ENCODE results near the gene DCLK1.

DCLK1 gene

DNA sequence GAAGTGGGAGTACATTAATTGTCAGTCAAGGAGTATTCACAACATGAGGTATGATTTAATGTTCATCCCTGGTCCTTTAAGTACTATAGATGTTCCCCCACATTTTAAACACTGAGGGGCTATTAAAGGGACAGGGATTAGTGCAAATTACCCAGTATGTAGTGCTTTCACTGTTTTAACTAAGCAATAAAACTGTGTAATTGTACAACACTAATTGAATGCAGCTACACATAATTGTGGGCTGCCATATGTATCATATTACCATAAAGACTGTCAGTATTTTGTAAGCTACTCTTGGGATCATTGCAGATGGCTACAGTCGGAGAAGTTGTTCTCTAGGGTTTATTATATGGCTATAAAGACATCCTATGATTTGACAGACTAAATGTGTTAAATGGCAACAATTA, 316.6 kb downstream of the DCLK1 start:
- no peak for DNase-seq

DNA sequence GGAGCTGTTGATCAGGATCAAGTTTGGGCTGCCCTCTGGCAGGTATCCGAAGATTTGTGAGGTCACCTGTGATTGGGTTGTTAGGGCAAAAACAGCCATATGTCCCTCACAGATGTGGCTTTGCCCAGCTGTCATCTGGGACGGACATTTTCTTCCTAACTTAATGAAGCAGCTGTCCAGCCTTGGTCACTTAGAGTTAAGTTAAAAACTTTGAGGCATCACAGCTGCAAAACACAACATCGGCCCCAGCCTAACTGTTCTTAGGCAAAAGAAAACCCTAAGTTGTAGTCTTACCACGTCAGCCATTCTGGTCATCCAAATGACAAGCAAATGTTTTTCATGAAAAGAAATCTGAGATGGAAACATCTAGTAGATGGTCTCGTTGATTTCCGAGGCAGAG, 318.4 kb downstream of the DCLK1 start:
- DNase-seq, result no peak

- DNase-seq, result no peak
Measured at GRCh38 chr13:35810321-35810720, 320.9 kb downstream of the DCLK1 start.

DNA sequence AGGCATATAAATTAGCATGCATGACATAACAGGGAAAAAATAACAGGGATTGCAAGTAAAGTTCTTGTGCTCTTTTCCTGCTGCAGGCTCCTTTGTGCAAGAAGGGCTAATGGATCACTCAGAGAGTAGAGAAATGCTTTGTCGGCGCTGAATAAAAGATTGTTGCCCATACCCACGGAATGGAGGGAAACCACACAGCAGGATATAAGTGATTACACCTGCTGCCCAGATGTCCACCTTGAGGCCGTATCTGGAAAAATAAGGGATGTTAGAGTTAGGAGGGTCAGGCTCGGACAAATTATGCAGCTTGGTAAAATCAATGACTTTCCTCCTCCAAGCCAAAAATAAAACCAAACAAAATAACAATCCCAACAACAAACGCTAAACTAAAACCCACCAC, 322.3 kb downstream of the DCLK1 start:
- DNase-seq, result no peak

DNA sequence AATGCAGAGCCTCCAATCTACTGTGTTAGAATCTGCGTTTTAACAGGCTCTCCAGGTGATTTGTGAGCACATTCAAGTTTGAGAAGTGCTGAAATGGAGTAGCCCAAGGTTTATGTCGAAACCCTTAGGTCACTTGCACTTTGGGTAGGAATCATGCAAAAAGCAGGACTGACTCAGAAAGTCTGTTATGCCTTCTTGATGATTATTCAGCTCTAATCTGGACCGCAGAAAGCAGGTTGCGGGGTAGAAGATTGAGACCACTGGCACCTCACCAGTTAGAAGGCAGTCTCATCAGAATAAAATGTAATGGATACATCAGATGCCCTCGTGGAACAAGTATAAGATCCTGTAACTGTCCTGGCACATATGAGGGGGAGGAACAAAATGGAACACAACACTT, 326.3 kb downstream of the DCLK1 start:
- no peak for DNase-seq

- no peak for DNase-seq
Measured at GRCh38 chr13:35797991-35798390, 333.2 kb downstream of the DCLK1 start.

- no peak for DNase-seq
Measured at GRCh38 chr13:35797244-35797643, 333.9 kb downstream of the DCLK1 start.

DNA sequence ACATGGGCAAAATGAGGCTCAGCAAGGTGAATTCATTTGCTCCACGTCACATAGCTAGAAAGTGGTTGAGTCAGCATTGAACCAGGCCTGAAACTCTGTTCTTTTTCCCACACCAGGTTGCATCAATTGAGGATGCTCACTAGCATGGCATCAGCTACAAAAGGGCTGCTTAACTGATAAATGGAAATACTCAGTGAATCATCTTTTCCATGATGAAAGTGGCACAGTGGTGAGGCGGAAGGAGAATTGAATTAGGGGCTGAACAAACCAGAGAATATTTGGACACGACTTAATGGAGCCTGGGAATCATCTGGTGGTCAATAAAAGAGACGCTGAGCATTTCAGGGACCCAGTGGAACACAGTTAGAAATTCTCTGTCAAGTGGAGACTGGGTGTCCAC, 334.6 kb downstream of the DCLK1 start:
- no peak for DNase-seq

- no peak for DNase-seq
Measured at GRCh38 chr13:35794734-35795389, 336.3 kb downstream of the DCLK1 start.

DNA sequence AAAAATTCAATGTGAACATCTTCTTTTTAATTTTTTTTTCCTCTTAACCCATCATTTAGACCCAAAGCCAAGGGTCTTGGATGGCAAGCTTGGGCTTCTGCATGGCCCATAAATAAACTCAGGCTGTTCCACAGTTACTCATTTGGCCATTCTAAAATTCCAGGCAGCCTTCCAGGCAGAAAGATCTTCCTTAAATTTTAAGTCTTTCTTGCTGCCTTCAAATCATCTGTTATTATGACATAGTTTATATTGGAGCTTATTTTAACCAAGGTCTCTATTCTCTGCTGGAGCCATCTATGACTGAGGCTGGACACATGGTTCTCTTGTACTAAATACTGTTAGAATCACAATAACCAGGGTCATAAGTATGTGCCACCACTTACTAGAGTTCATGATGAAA, 337.4 kb downstream of the DCLK1 start:
- no peak for DNase-seq

DNA sequence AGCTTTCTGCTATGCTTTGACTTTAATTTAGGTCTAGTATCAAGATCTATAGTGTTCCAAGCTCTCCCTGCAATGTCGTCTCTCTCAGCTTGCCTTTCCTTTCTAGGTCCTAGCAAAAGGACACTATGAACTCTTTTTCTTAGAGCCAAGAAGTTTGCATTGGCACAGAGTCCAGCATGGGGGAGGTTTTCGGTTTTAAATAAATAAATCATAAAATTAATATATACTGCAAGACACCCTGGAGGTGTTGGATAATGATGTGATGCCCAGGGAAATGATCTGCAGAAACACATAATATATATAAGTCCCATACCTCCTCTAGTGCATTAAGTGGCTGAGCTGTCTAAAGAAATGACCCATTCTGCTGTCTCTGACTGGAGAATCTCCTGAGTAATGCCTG, 338.3 kb downstream of the DCLK1 start:
- DNase-seq, result no peak

- no peak for DNase-seq
Measured at GRCh38 chr13:35792021-35792420, 339.2 kb downstream of the DCLK1 start.

GRCh38 chr13:35791184-35791851, 339.9 kb downstream of the DCLK1 start:
- no peak for DNase-seq

- no peak for DNase-seq
Measured at GRCh38 chr13:35789335-35790165, 341.6 kb downstream of the DCLK1 start.

GRCh38 chr13:35787937-35788336, 343.2 kb downstream of the DCLK1 start:
- DNase-seq, result no peak

GRCh38 chr13:35785576-35786303, 345.4 kb downstream of the DCLK1 start:
- no peak for DNase-seq

- no peak for DNase-seq
Measured at GRCh38 chr13:35784286-35784951, 346.8 kb downstream of the DCLK1 start.

GRCh38 chr13:35782793-35783192, 348.4 kb downstream of the DCLK1 start:
- no peak for DNase-seq

- no peak for DNase-seq
Measured at GRCh38 chr13:35781036-35782000, 349.9 kb downstream of the DCLK1 start.

- no peak for DNase-seq
Measured at GRCh38 chr13:35780613-35781012, 350.6 kb downstream of the DCLK1 start.

GRCh38 chr13:35771898-35772297, 359.3 kb downstream of the DCLK1 start:
- DNase-seq, result no peak

Measured in DMS79 (cell line).